K562 (cell line): Measurements from ENCODE around the gene PELI1.

ENCODE experiments used
- CBX8 ChIP-seq: fragments of 200-600 bp; sonication (generic); IDR thresholded peaks from 2 replicates; pipeline ENCODE4 v1.6.1; 2012; ENCODE audit warnings: borderline replicate concordance, mixed run types, low read depth, mild to moderate bottlenecking, moderate library complexity, mixed read lengths, low read length, control low read depth, inconsistent platforms; ENCODE audit not compliant: poor library complexity, severe bottlenecking; ENCODE audit errors: extremely low read depth
- CREB1 ChIP-seq, 2 experiments: sonication (generic) in 1 of 2; formaldehyde crosslinking in 1 of 2; IDR thresholded peaks; 2 replicates each; pipeline versions ENCODE4 v1.6.1 to v1.8.0; 2012 to 2022; ENCODE audit warnings: inconsistent platforms in 1 of 2, mild to moderate bottlenecking in 1 of 2, missing genetic modification reagents in 1 of 2, moderate library complexity in 1 of 2
- HDGF ChIP-seq: fragments of 450-650 bp; IDR thresholded peaks from 2 replicates; pipeline ENCODE4 v1.6.1; 2016
- POLR2AphosphoS5 ChIP-seq: IDR thresholded peaks from 2 replicates; pipeline ENCODE4 v1.6.1; 2011; ENCODE audit warnings: mild to moderate bottlenecking, low read depth, low read length, moderate library complexity; ENCODE audit not compliant: control insufficient read depth, insufficient read depth
- RCOR1 ChIP-seq, 2 experiments: IDR thresholded peaks; 2 replicates each; pipeline ENCODE4 v1.6.1; 2012; ENCODE audit warnings: low read depth in 2 of 2, low read length in 2 of 2, borderline replicate concordance in 1 of 2, improper control_type of control experiment in 1 of 2
- SIRT6 ChIP-seq: IDR thresholded peaks from one replicate; pipeline ENCODE4 v1.6.1; 2012; ENCODE audit warnings: low read depth, mild to moderate bottlenecking, control low read depth, inconsistent platforms, low read length, moderate library complexity
- STAT5B ChIP-seq: fragments of 250-450 bp; sonication (Bioruptor Pico); IDR thresholded peaks from 2 replicates; pipeline ENCODE4 v1.8.0; 2021; ENCODE audit warnings: mild to moderate bottlenecking, inconsistent platforms
- USF2 ChIP-seq: sonication (generic); formaldehyde crosslinking; IDR thresholded peaks from 2 replicates; pipeline ENCODE4 v1.5.0; 2020; ENCODE audit warnings: missing genetic modification reagents
- ZKSCAN8 ChIP-seq: fragments of 200-800 bp; sonication (Bioruptor generic); IDR thresholded peaks from 2 replicates; pipeline ENCODE4 v1.6.1; 2016; ENCODE audit warnings: missing genetic modification characterization, missing compliant biosample characterization
- ZNF140 ChIP-seq: fragments of 250-450 bp; sonication (Bioruptor Pico); IDR thresholded peaks from 2 replicates; pipeline ENCODE4 v1.8.0; 2021; ENCODE audit warnings: moderate library complexity, mild to moderate bottlenecking, inconsistent platforms
- ZNF79 ChIP-seq: fragments of 250-450 bp; sonication (Bioruptor Pico); IDR thresholded peaks from 2 replicates; pipeline ENCODE4 v1.4.0; 2020; ENCODE audit warnings: low read depth, mild to moderate bottlenecking, moderate library complexity

- TF ChIP-seq STAT5B (CRISPR knock-in tag): no peak
- no peak for TF ChIP-seq CREB1 (IDR thresholded peaks at IDR 0.05)
- no peak for TF ChIP-seq CREB1 (CRISPR knock-in tag; IDR thresholded peaks at IDR 0.05)
- no peak for TF ChIP-seq USF2
- TF ChIP-seq POLR2AphosphoS5: no peak
- no peak for TF ChIP-seq ZKSCAN8 (CRISPR knock-in tag)
- TF ChIP-seq ZNF140 (CRISPR knock-in tag): no peak
- TF ChIP-seq ZNF79 (CRISPR knock-in tag): no peak
- no peak for TF ChIP-seq HDGF
- no peak for TF ChIP-seq RCOR1 (IDR thresholded peaks at IDR 0.05; ENCODE audit: borderline replicate concordance in 1 of 2, low read depth in 2 of 2, low read length in 2 of 2)
- no peak for TF ChIP-seq CBX8
- no peak for TF ChIP-seq SIRT6
Measured at GRCh38 chr2:64166637-64167420, 22.6 kb upstream of the PELI1 start.
